MM.1S (cell line): ENCODE results near the gene PUSL1.

Source experiments
- EZH2 ChIP-seq: fragments of 300-600 bp; sonication (generic); optimal IDR thresholded peaks from 2 replicates; pipeline ENCODE3; 2017; ENCODE audit warnings: low read depth, mild to moderate bottlenecking, antibody characterized with exemption, low read length, mixed read lengths
- EZH2phosphoT487 ChIP-seq: fragments of 300-600 bp; sonication (generic); IDR thresholded peaks from 2 replicates; pipeline ENCODE4 v1.6.1; 2018; ENCODE audit warnings: antibody characterized with exemption, low read length
- TF ChIP-seq, protein P1 (sequence below): fragments of 300-600 bp; sonication (generic); IDR thresholded peaks from 2 replicates; pipeline ENCODE4 v1.5.1; 2016; ENCODE audit warnings: antibody characterized with exemption, low read length, mixed read lengths

DNA sequence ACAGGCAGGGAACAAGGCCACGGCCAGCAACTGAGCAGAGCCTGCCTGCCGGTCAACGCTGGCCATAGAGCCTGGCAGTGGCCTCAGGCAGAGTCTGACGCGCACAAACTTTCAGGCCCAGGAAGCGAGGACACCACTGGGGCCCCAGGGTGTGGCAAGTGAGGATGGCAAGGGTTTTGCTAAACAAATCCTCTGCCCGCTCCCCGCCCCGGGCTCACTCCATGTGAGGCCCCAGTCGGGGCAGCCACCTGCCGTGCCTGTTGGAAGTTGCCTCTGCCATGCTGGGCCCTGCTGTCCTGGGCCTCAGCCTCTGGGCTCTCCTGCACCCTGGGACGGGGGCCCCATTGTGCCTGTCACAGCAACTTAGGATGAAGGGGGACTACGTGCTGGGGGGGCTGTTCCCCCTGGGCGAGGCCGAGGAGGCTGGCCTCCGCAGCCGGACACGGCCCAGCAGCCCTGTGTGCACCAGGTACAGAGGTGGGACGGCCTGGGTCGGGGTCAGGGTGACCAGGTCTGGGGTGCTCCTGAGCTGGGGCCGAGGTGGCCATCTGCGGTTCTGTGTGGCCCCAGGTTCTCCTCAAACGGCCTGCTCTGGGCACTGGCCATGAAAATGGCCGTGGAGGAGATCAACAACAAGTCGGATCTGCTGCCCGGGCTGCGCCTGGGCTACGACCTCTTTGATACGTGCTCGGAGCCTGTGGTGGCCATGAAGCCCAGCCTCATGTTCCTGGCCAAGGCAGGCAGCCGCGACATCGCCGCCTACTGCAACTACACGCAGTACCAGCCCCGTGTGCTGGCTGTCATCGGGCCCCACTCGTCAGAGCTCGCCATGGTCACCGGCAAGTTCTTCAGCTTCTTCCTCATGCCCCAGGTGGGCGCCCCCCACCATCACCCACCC, 22.9 kb downstream of the PUSL1 start, which contains the start of gene TAS1R3:
- TF ChIP-seq, protein P1, sequence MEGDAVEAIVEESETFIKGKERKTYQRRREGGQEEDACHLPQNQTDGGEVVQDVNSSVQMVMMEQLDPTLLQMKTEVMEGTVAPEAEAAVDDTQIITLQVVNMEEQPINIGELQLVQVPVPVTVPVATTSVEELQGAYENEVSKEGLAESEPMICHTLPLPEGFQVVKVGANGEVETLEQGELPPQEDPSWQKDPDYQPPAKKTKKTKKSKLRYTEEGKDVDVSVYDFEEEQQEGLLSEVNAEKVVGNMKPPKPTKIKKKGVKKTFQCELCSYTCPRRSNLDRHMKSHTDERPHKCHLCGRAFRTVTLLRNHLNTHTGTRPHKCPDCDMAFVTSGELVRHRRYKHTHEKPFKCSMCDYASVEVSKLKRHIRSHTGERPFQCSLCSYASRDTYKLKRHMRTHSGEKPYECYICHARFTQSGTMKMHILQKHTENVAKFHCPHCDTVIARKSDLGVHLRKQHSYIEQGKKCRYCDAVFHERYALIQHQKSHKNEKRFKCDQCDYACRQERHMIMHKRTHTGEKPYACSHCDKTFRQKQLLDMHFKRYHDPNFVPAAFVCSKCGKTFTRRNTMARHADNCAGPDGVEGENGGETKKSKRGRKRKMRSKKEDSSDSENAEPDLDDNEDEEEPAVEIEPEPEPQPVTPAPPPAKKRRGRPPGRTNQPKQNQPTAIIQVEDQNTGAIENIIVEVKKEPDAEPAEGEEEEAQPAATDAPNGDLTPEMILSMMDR = no peak
- TF ChIP-seq EZH2 (no peak), EZH2phosphoT487 (no peak)
